Endothelial cell of umbilical vein (primary cell): ENCODE results near the gene SFT2D3. TPM values are rescaled to one million over a fixed set of nuclear protein-coding genes. Genes with fewer than 3 reads are reported as not detected.
A peak's percentile ranks its signal among the peaks of the same experiment; 100 is the strongest.

Source experiments
- BruUV-seq: library from RNA; stranded (reverse); fragments of 400-500 nt; replicated peaks from 2 replicates; lab custom pipeline; 2021; lab: Mats Ljungman, UMichigan
- CTCF ChIA-PET: fragments of 300-600, 350-600 bp; sonication (Branson Sonifier 250); formaldehyde crosslinking; loops from one replicate; lab custom pipeline; 2021; ENCODE audit warnings: antibody characterized with exemption, inconsistent platforms; lab: Charles Lee
- POLR2A ChIA-PET: fragments of 300-600, 350-600 bp; sonication (Branson Sonifier 250); formaldehyde crosslinking; loops from one replicate; lab custom pipeline; 2021; ENCODE audit warnings: antibody characterized with exemption, inconsistent platforms; lab: Charles Lee
- DNase-seq: peaks from one replicate; pipeline ENCODE4 v3.0.0-alpha.2; 2011; ENCODE audit warnings: low read depth, low spot score
- FAIRE-seq: peaks from 2 replicates; lab custom pipeline; 2011; peaks lifted over from hg19 to GRCh38; lab: Jason Lieb, UNC
- H2AFZ ChIP-seq: 2 replicates; pipeline ENCODE4 v1.6.0; 2012; ENCODE audit warnings: low read depth, low read length, control low read depth, inconsistent platforms
- H3K27ac ChIP-seq: 2 replicates; pipeline ENCODE4 v1.5.1; 2011; ENCODE audit warnings: low read depth, mild to moderate bottlenecking, control low read depth, low read length, moderate library complexity; ENCODE audit not compliant: insufficient read depth
- H3K27me3 ChIP-seq, 2 experiments: 2 replicates each; pipeline versions ENCODE4 v1.6.0 to v1.6.1; 2011; ENCODE audit warnings: low read length in 2 of 2, mixed read lengths in 1 of 2; ENCODE audit not compliant: control insufficient read depth in 2 of 2, insufficient read depth in 2 of 2
- H3K36me3 ChIP-seq, 2 experiments: 2 replicates in 1 of 2; 3 replicates in 1 of 2; pipeline ENCODE4 v1.5.1; 2011; ENCODE audit warnings: low read length in 2 of 2, mild to moderate bottlenecking in 1 of 2, moderate library complexity in 1 of 2; ENCODE audit not compliant: control insufficient read depth in 2 of 2, insufficient read depth in 2 of 2; ENCODE audit errors: extremely low read depth in 1 of 2
- H3K4me1 ChIP-seq: 3 replicates; pipeline ENCODE4 v1.5.1; 2011; ENCODE audit warnings: mild to moderate bottlenecking, low read length; ENCODE audit not compliant: control insufficient read depth, insufficient read depth; ENCODE audit errors: extremely low read depth
- H3K4me2 ChIP-seq: 2 replicates; pipeline ENCODE4 v1.6.1; 2011; ENCODE audit warnings: low read length, control low read depth, mixed read lengths; ENCODE audit not compliant: insufficient read depth
- H3K4me3 ChIP-seq, 3 experiments: fragments of 200-600 bp in 1 of 3; sonication (generic), shearing (Covaris generic) in 1 of 3; replicated peaks in 1 of 3; 2 replicates each; pipeline ENCODE4 v1.5.1; 2011 to 2016; ENCODE audit warnings: control low read depth in 3 of 3, low read length in 3 of 3, mild to moderate bottlenecking in 2 of 3, inconsistent platforms in 1 of 3, low read depth in 1 of 3, moderate library complexity in 1 of 3; ENCODE audit not compliant: insufficient read depth in 1 of 3
- H3K79me2 ChIP-seq: 2 replicates; pipeline ENCODE4 v1.6.0; 2012; ENCODE audit warnings: low read length, inconsistent platforms; ENCODE audit not compliant: control insufficient read depth, insufficient read depth
- H3K9ac ChIP-seq: replicated peaks from 2 replicates; pipeline ENCODE3; 2011; ENCODE audit warnings: low read length, control low read depth; ENCODE audit not compliant: insufficient read depth; ENCODE audit errors: extremely low read depth
- H3K9me1 ChIP-seq: replicated peaks from 3 replicates; pipeline ENCODE4 v1.6.0; 2011; ENCODE audit warnings: mild to moderate bottlenecking, low read length; ENCODE audit not compliant: control insufficient read depth, insufficient read depth; ENCODE audit errors: extremely low read depth
- H3K9me3 ChIP-seq: replicated peaks from 2 replicates; pipeline ENCODE4 v1.5.1; 2012; ENCODE audit warnings: low read length, inconsistent platforms; ENCODE audit not compliant: control insufficient read depth, insufficient read depth
- H4K20me1 ChIP-seq: replicated peaks from 2 replicates; pipeline ENCODE3; 2011; ENCODE audit warnings: mild to moderate bottlenecking, low read length; ENCODE audit not compliant: control insufficient read depth, insufficient read depth; ENCODE audit errors: extremely low read depth
- EZH2 ChIP-seq: IDR thresholded peaks from 2 replicates; pipeline ENCODE4 v1.6.1; 2012; ENCODE audit warnings: borderline replicate concordance, low read depth, mild to moderate bottlenecking, moderate library complexity, low read length, inconsistent platforms; ENCODE audit not compliant: severe bottlenecking
- FOS ChIP-seq: IDR thresholded peaks from 2 replicates; pipeline ENCODE4 v1.6.1; 2011; ENCODE audit warnings: mild to moderate bottlenecking, low read length, moderate library complexity, borderline replicate concordance; ENCODE audit not compliant: insufficient read depth
- GATA2 ChIP-seq: IDR thresholded peaks from 2 replicates; pipeline ENCODE4 v1.7.0; 2011; ENCODE audit warnings: low read depth, mild to moderate bottlenecking, moderate library complexity, mixed read lengths, low read length; ENCODE audit not compliant: insufficient read length, insufficient read depth
- JUN ChIP-seq: IDR thresholded peaks from 2 replicates; pipeline ENCODE4 v1.6.1; 2011; ENCODE audit warnings: borderline replicate concordance, low read depth; ENCODE audit not compliant: insufficient read length, insufficient read depth
- MYC ChIP-seq: IDR thresholded peaks from one replicate; pipeline ENCODE4 v1.6.1; 2011; ENCODE audit warnings: mild to moderate bottlenecking, low read depth, low read length
- POLR2A ChIP-seq: IDR thresholded peaks from 2 replicates; pipeline ENCODE4 v1.6.1; 2012; ENCODE audit warnings: low read depth, mild to moderate bottlenecking, control low read depth, low read length
- POLR2AphosphoS5 ChIP-seq: IDR thresholded peaks from 2 replicates; pipeline ENCODE4 v1.6.1; 2012; ENCODE audit warnings: low read depth, mild to moderate bottlenecking, control low read depth, low read length, moderate library complexity; ENCODE audit not compliant: insufficient read depth
- dilution Hi-C: fragments of 300-500 bp; cut with MboI; formaldehyde crosslinking; loops from one replicate; pipeline ENCODE4 v1.15.0; 2019; ENCODE audit warnings: low sequenced_read_pairs; ENCODE audit not compliant: extremely low pct_ligation_motif_present
- intact Hi-C: fragments of 100-400 bp; cut with micrococcal nuclease; formaldehyde crosslinking; loops from one replicate; pipeline ENCODE4 v1.10.0; 2022
- polyA plus RNA-seq, 4 experiments: library from polyadenylated mRNA; depleted of rRNA in 3 of 4; stranded (reverse) in 3 of 4; unstranded in 1 of 4; fragments of >200 nt; gene quantifications; 2 replicates each; pipeline versions ENCODE4 v1.2.1 to v1.2.3, GENCODE V29; 2011 to 2012; ENCODE audit warnings: missing spikeins in 1 of 4
- total RNA-seq: library from RNA; stranded (reverse); gene quantifications from 2 replicates; pipeline ENCODE4 v1.2.3, GENCODE V29; 2021
- TF ChIP-seq, protein P1 (sequence below), 2 donors: IDR thresholded peaks; 1 replicate in 1 of 2; 2 replicates in 1 of 2; pipeline ENCODE4 v1.5.1; 2011; ENCODE audit warnings: low read length in 2 of 2, mild to moderate bottlenecking in 2 of 2, moderate library complexity in 2 of 2, control low read depth in 1 of 2, inconsistent platforms in 1 of 2, low read depth in 1 of 2; ENCODE audit not compliant: insufficient read depth in 1 of 2; ENCODE audit errors: extremely low read depth in 1 of 2
- TF ChIP-seq, protein P2 (sequence below): IDR thresholded peaks from 2 replicates; pipeline ENCODE4 v1.6.1; 2011; ENCODE audit not compliant: insufficient read depth, insufficient read length

The SFT2D3 gene
- total and polyA plus RNA-seq, 2 donors (not counting 3 experiments of a cell fraction or from before 2014, with no cell fraction given): 4.5 to 4.7 TPM

DNA sequence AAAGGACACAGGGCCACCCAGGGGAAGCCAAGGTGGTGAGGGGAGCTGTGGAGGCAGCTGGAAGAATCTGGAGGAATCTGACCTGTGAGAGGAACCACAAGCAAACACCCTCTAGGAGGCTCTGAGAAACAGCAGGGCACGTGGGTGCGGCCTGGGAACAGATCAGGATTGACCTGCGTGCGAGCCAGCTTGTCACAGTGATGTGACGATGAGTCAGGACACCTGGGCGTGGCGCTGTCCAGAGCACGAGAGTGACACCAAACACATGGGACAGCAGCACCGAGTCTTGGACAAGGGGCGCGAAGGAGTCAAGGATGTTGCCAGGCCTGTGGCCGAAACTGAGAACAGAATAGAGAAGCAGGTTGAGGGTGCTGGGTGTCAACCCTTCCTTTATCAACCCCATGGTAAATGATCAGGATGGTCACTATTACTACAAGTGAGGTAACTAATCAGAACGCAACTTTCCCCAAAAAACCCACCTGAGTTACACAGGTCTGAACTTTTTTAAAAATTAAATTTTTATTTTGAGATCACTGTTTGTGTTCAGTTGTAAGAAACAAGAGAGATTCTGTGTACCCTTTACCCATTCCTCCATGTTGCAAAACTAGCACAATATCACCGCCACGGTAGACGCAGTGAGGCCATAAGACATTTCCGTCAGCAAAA, 637 bp upstream of the SFT2D3 start:
- intact Hi-C loops: loop anchor here (1.0 to 5.0 kb wide), 5 partner anchors 25 to 193 kb away; partner anchors contain the start of genes IWS1 and LIMS2
- Histone ChIP-seq H3K27me3 (no peaks in the 10 kb centered on the region), H3K79me2 (peaks cover 11% of the 10 kb centered on the region), H3K27ac (peak overlapping the region; percentile 85), H3K4me2 (peak overlapping the region; percentile 86), H3K9me1 (no peaks in the 10 kb centered on the region), H3K4me3 (peak overlapping the region; percentile 40 to 79 (median 45)), H3K4me1 (peaks cover 19% of the 10 kb centered on the region), H2AFZ (peak overlapping the region; percentile 97), H3K36me3 (no peaks in the 10 kb centered on the region), H3K9me3 (no peaks in the 10 kb centered on the region), H4K20me1 (no peaks in the 10 kb centered on the region), H3K9ac (peak overlapping the region; percentile 87)
- CTCF ChIA-PET: interaction anchor here (0.6 to 3.9 kb wide), 2 partner anchors 10 to 109 kb away, joined by 3 to 44 read pairs; no protein-coding TSS in a partner anchor
- POLR2A ChIA-PET: no interaction called here
- dilution Hi-C loops: no loop called here
- TSS peak; percentile 53 for BruUV-seq
- TF ChIP-seq GATA2: no peak
- TF ChIP-seq, protein P1, sequence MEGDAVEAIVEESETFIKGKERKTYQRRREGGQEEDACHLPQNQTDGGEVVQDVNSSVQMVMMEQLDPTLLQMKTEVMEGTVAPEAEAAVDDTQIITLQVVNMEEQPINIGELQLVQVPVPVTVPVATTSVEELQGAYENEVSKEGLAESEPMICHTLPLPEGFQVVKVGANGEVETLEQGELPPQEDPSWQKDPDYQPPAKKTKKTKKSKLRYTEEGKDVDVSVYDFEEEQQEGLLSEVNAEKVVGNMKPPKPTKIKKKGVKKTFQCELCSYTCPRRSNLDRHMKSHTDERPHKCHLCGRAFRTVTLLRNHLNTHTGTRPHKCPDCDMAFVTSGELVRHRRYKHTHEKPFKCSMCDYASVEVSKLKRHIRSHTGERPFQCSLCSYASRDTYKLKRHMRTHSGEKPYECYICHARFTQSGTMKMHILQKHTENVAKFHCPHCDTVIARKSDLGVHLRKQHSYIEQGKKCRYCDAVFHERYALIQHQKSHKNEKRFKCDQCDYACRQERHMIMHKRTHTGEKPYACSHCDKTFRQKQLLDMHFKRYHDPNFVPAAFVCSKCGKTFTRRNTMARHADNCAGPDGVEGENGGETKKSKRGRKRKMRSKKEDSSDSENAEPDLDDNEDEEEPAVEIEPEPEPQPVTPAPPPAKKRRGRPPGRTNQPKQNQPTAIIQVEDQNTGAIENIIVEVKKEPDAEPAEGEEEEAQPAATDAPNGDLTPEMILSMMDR (IDR thresholded peaks at IDR 0.05; ENCODE audit: extremely low read depth in 1 of 2, insufficient read depth in 1 of 2, low read depth in 1 of 2, low read length in 2 of 2): no peak
- TF ChIP-seq FOS: no peak
- TF ChIP-seq, protein P2, sequence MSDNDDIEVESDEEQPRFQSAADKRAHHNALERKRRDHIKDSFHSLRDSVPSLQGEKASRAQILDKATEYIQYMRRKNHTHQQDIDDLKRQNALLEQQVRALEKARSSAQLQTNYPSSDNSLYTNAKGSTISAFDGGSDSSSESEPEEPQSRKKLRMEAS: no peak
- TF ChIP-seq POLR2AphosphoS5: no peak
- no peak for TF ChIP-seq EZH2
- TF ChIP-seq POLR2A: no peak
- no peak for TF ChIP-seq JUN
- TF ChIP-seq MYC: no peak
- DNase-seq: no peak
- no peak for FAIRE-seq
